Central memory CD4-positive, alpha-beta T cell (primary cell): ENCODE data around the gene DCAF10.
"Not testable (repeated sequence)": the region's sequence is repeated elsewhere in the genome, so short reads cannot be mapped to it uniquely, and the experiment has no call there.

Source experiments
- DNase-seq: peaks from one replicate; pipeline ENCODE4 v3.0.0; 2022

Gene DCAF10

GRCh38 chr9:37870799-37871176, 70.2 kb downstream of the DCAF10 start:
- DNase-seq: no peak

- no peak for DNase-seq
Measured at GRCh38 chr9:37873955-37874354, 73.4 kb downstream of the DCAF10 start.

GRCh38 chr9:37876376-37876775, 75.8 kb downstream of the DCAF10 start:
- no peak for DNase-seq

- DNase-seq: no peak
Measured at GRCh38 chr9:37880916-37881479, 80.4 kb downstream of the DCAF10 start.

- not testable (repeated sequence) for DNase-seq
Measured at GRCh38 chr9:37887977-37888583, 87.5 kb downstream of the DCAF10 start.

GRCh38 chr9:37889536-37889935, 88.9 kb downstream of the DCAF10 start:
- DNase-seq: no peak

GRCh38 chr9:37891042-37891441, 90.4 kb downstream of the DCAF10 start:
- not testable (repeated sequence) for DNase-seq

GRCh38 chr9:37892063-37892462, 91.5 kb downstream of the DCAF10 start:
- no peak for DNase-seq

- DNase-seq: no peak
Measured at GRCh38 chr9:37897665-37898064, 97.1 kb downstream of the DCAF10 start.

GRCh38 chr9:37899041-37899440, 98.4 kb downstream of the DCAF10 start:
- DNase-seq: no peak

- no peak for DNase-seq
Measured at GRCh38 chr9:37902131-37902530, 101.5 kb downstream of the DCAF10 start.

- DNase-seq: peak; percentile 9
Measured at GRCh38 chr9:37902796-37903646, 102.4 kb downstream of the DCAF10 start.

GRCh38 chr9:37903647-37904444, 103.2 kb downstream of the DCAF10 start, which contains the start of gene SLC25A51:
Gene SLC25A51 (minus strand): TSS chr9:37904127. CDS start chr9:37888550, 15,577 bp downstream.
- DNase-seq: peak; percentile 95

GRCh38 chr9:37904445-37905130, 104.0 kb downstream of the DCAF10 start:
- no peak for DNase-seq

- DNase-seq: no peak
Measured at GRCh38 chr9:37905131-37905505, 104.5 kb downstream of the DCAF10 start.

- no peak for DNase-seq
Measured at GRCh38 chr9:37905776-37906175, 105.2 kb downstream of the DCAF10 start.

GRCh38 chr9:37906312-37907239, 106.0 kb downstream of the DCAF10 start:
- DNase-seq: no peak

- no peak for DNase-seq
Measured at GRCh38 chr9:37908283-37908682, 107.7 kb downstream of the DCAF10 start.

- DNase-seq: no peak
Measured at GRCh38 chr9:37908698-37909186, 108.1 kb downstream of the DCAF10 start.

GRCh38 chr9:37909326-37909725, 108.7 kb downstream of the DCAF10 start:
- DNase-seq: no peak

GRCh38 chr9:37909836-37910235, 109.2 kb downstream of the DCAF10 start:
- DNase-seq: not testable (repeated sequence)
